ENCODE measurements around the gene RFT1.

- TF ChIP-seq EZH2 (IDR thresholded peaks at IDR 0.05) (no peak), POLR2AphosphoS5 (IDR thresholded peaks at IDR 0.05; ENCODE audit: borderline replicate concordance, low read depth, low read length) (no peak), FOXP2 (optimal IDR thresholded peaks at IDR 0.05; ENCODE audit: control extremely low read depth, extremely low read length, insufficient read depth) (no peak)
These were observed 7.3 kb downstream of the RFT1 start for GRCh38 chr3:53122933-53123305.
